ENCODE data around the gene SETD2.

- TF ChIP-seq CTCF (IDR thresholded peaks at IDR 0.05; ENCODE audit: control extremely low read depth in 1 of 3, insufficient read depth in 1 of 3, low read depth in 1 of 3, low read length in 3 of 3): no peak
- no peak for TF ChIP-seq POLR2AphosphoS5 (IDR thresholded peaks at IDR 0.05; ENCODE audit: low read depth, low read length)
- no peak for TF ChIP-seq YY1 (IDR thresholded peaks at IDR 0.05; ENCODE audit: low read depth, low read length)
- TF ChIP-seq CEBPB (IDR thresholded peaks at IDR 0.05; ENCODE audit: low read depth, low read length): no peak
- TF ChIP-seq, protein P1, sequence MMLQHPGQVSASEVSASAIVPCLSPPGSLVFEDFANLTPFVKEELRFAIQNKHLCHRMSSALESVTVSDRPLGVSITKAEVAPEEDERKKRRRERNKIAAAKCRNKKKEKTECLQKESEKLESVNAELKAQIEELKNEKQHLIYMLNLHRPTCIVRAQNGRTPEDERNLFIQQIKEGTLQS (IDR thresholded peaks at IDR 0.05; ENCODE audit: insufficient read depth, low read depth, low read length): no peak
- TF ChIP-seq EP300 (IDR thresholded peaks at IDR 0.05; ENCODE audit: borderline replicate concordance in 1 of 2, low read depth in 2 of 2, low read length in 2 of 2): no peak
- TF ChIP-seq TAF1 (IDR thresholded peaks at IDR 0.05; ENCODE audit: low read depth, low read length): no peak
- TF ChIP-seq POLR2A (IDR thresholded peaks at IDR 0.05; ENCODE audit: control extremely low read depth in 1 of 2, low read depth in 2 of 2, low read length in 2 of 2): no peak
- no peak for TF ChIP-seq SUZ12 (IDR thresholded peaks at IDR 0.05; ENCODE audit: low read length)
Observed at GRCh38 chr3:46979958-46980497, 183.9 kb downstream of the SETD2 start.

All from H1 (cell line).